ENCODE measurements around the gene TFEB.

The TFEB gene

GRCh38 chr6:41671376-41671775, 64.0 kb downstream of the TFEB start:
- DNase-seq, result no peak

GRCh38 chr6:41670703-41671360, 64.6 kb downstream of the TFEB start:
- no peak for DNase-seq

GRCh38 chr6:41668968-41669367, 66.4 kb downstream of the TFEB start:
- DNase-seq, result no peak

GRCh38 chr6:41667195-41667594, 68.2 kb downstream of the TFEB start:
- DNase-seq, result no peak

GRCh38 chr6:41664271-41664670, 71.1 kb downstream of the TFEB start:
- no peak for DNase-seq

GRCh38 chr6:41663568-41663967, 71.8 kb downstream of the TFEB start:
- no peak for DNase-seq

GRCh38 chr6:41659935-41660334, 75.5 kb downstream of the TFEB start:
- DNase-seq, result no peak

GRCh38 chr6:41658636-41659035, 76.8 kb downstream of the TFEB start:
- DNase-seq, result no peak

GRCh38 chr6:41657131-41658094, 78.0 kb downstream of the TFEB start:
- no peak for DNase-seq

GRCh38 chr6:41656002-41656691, 79.3 kb downstream of the TFEB start:
- no peak for DNase-seq

GRCh38 chr6:41655646-41656001, 79.8 kb downstream of the TFEB start:
- DNase-seq, result no peak

- no peak for DNase-seq
Observed at GRCh38 chr6:41655176-41655575, 80.2 kb downstream of the TFEB start.

GRCh38 chr6:41654698-41655151, 80.7 kb downstream of the TFEB start:
- no peak for DNase-seq

GRCh38 chr6:41654151-41654697, 81.2 kb downstream of the TFEB start:
- DNase-seq, result no peak

- DNase-seq, result no peak
Observed at GRCh38 chr6:41653691-41654090, 81.7 kb downstream of the TFEB start.

GRCh38 chr6:41652866-41653652, 82.3 kb downstream of the TFEB start:
- DNase-seq, result no peak

- DNase-seq, result no peak
Observed at GRCh38 chr6:41651962-41652657, 83.3 kb downstream of the TFEB start.

- no peak for DNase-seq
Observed at GRCh38 chr6:41651246-41651961, 84.0 kb downstream of the TFEB start.

GRCh38 chr6:41650120-41650519, 85.3 kb downstream of the TFEB start:
- DNase-seq, result no peak

- DNase-seq, result no peak
Observed at GRCh38 chr6:41649596-41649995, 85.8 kb downstream of the TFEB start.

- DNase-seq, result no peak
Observed at GRCh38 chr6:41648921-41649320, 86.5 kb downstream of the TFEB start.

Data from activated effector memory CD4-positive, alpha-beta T cell treated with Interleukin-2 at 50 U/mL for 16 hours (primary cell).